ENCODE results near the gene KCNH5.

KCNH5 gene

GRCh38 chr14:62670526-62670925 lies 374.7 kb downstream of the KCNH5 start:
- ChIA-PET POLR2A (ENCODE audit: low non-redundant PET) (no interaction called here), CTCF (interaction anchor here (0.6 kb wide), 1 partner anchor 789 kb away, joined by 3 read pairs; no protein-coding TSS in a partner anchor)
- no peak for DNase-seq (ENCODE audit: low spot score)
- no peak overlapping the region for H3K27ac ChIP-seq
- TF ChIP-seq CTCF (conservative IDR thresholded peaks at IDR 0.05; ENCODE audit: low read depth) = no peak

GRCh38 chr14:62667421-62667914 lies 377.8 kb downstream of the KCNH5 start:
- DNase-seq (ENCODE audit: low spot score) = no peak
- ChIA-PET CTCF (interaction anchor here (1.1 kb wide), 1 partner anchor 11 kb away, joined by 4 read pairs; no protein-coding TSS in a partner anchor), POLR2A (ENCODE audit: low non-redundant PET) (no interaction called here)
- no peak for TF ChIP-seq CTCF (conservative IDR thresholded peaks at IDR 0.05; ENCODE audit: low read depth)
- H3K27ac ChIP-seq = no peak overlapping the region

GRCh38 chr14:62665286-62665685 lies 380.0 kb downstream of the KCNH5 start:
- no peak overlapping the region for H3K27ac ChIP-seq
- POLR2A ChIA-PET (ENCODE audit: low non-redundant PET) = no interaction called here
- DNase-seq (ENCODE audit: low spot score) = no peak
- CTCF ChIA-PET = interaction anchor here (0.7 kb wide), 1 partner anchor 23 kb away, joined by 3 read pairs; no protein-coding TSS in a partner anchor
- no peak for TF ChIP-seq CTCF (conservative IDR thresholded peaks at IDR 0.05; ENCODE audit: low read depth)

GRCh38 chr14:62663456-62663821 lies 381.8 kb downstream of the KCNH5 start:
- H3K27ac ChIP-seq = no peak overlapping the region
- no peak for DNase-seq (ENCODE audit: low spot score)
- POLR2A ChIA-PET (ENCODE audit: low non-redundant PET) = no interaction called here

GRCh38 chr14:62662811-62663455 lies 382.3 kb downstream of the KCNH5 start:
- CTCF ChIA-PET = interaction anchor here (0.6 kb wide), 1 partner anchor 75 kb away, joined by 3 read pairs; no protein-coding TSS in a partner anchor
- DNase-seq (ENCODE audit: low spot score) = no peak
- H3K27ac ChIP-seq = no peak overlapping the region
- no peak for TF ChIP-seq CTCF (conservative IDR thresholded peaks at IDR 0.05; ENCODE audit: low read depth)
- POLR2A ChIA-PET (ENCODE audit: low non-redundant PET) = no interaction called here

More at GRCh38 chr14:62663456-62663821, 381.8 kb downstream of the KCNH5 start:
- no peak for TF ChIP-seq CTCF (conservative IDR thresholded peaks at IDR 0.05; ENCODE audit: low read depth)
- CTCF ChIA-PET = no interaction called here

GRCh38 chr14:62661818-62662217 lies 383.4 kb downstream of the KCNH5 start:
- POLR2A ChIA-PET (ENCODE audit: low non-redundant PET) = no interaction called here
- TF ChIP-seq CTCF (conservative IDR thresholded peaks at IDR 0.05; ENCODE audit: low read depth) = no peak
- H3K27ac ChIP-seq = no peak overlapping the region
- CTCF ChIA-PET = no interaction called here
- DNase-seq (ENCODE audit: low spot score) = no peak
